ENCODE results near the gene PLEKHA4.
"Not testable (repeated sequence)": the region's sequence is repeated elsewhere in the genome, so short reads cannot be mapped to it uniquely, and the experiment has no call there.

The PLEKHA4 gene

GRCh38 chr19:48868114-48868886 lies at the start of gene PLEKHA4:
Gene PLEKHA4 (minus strand): TSS chr19:48868617. CDS start chr19:48867620, 997 bp downstream.
- DNase-seq, result no peak

DNA sequence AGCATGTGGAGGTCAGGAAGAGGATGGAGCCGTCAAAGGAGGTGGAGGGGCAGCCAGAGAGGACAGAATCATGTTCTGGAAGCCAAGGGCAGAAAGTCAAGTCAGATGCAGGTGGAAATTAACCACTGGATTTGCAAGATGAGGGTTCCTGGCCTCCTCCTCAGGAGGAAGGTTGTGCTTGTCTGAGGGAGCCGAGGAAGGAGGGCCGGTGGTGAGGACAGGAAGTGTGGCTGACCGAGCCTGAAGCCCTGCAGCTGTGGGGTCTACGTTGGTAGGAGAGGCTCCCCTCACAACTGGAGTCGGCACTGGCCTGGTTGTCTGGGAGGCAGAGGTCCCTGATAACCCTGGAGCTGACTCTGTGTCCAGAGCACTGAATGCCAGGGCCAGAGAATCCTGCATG lies 49.7 kb upstream of the PLEKHA4 start:
- no peak for DNase-seq

DNA sequence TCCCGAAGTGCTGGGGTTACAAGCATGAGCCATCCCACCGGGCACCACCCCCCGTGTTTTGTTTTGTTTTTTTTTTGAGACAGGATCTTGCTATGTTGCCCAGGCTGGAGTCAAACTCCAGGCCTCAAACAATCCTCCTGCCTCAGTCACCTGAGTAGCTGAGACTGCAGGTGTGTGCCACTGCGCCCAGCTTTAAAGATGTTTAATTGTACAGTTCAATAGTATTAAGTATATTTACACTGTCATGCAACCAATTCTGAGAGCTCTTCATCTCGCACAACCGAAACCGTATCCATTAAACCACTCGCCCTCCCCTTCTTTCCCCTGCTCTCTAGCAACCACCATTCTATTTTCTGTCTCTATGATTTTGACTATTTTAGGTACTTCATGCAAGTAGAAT lies 47.3 kb upstream of the PLEKHA4 start:
- no peak for DNase-seq

- DNase-seq, result no peak
Measured at GRCh38 chr19:48914181-48914580, 45.8 kb upstream of the PLEKHA4 start.

GRCh38 chr19:48913114-48913889 lies 44.9 kb upstream of the PLEKHA4 start:
- DNase-seq, result peak in 1 of 2 experiments; percentile 28

GRCh38 chr19:48910803-48911202 lies 42.4 kb upstream of the PLEKHA4 start:
- no peak for DNase-seq

- DNase-seq, result not testable (repeated sequence)
Measured at GRCh38 chr19:48909424-48910077, 41.1 kb upstream of the PLEKHA4 start.

DNA sequence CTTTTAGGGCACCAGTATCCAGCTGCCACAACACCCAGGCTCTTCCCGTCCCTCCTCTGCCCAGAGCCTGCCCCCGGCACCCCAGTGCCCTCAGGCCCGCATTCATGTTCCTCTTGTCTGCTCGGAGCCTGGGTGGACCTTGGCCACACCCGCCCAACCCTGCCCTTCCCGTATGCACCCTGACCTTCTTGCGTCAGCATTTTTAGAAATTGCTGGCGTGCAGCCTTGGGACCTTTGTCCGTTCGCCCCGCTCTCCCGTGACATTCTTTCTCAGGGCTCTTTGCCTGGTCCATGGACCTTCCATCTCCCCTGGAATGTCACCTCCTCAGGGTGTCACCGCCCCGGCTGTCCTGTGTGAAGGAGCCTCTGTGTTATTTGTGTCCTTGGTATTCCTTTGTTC lies 39.3 kb upstream of the PLEKHA4 start:
- DNase-seq, result no peak

DNA sequence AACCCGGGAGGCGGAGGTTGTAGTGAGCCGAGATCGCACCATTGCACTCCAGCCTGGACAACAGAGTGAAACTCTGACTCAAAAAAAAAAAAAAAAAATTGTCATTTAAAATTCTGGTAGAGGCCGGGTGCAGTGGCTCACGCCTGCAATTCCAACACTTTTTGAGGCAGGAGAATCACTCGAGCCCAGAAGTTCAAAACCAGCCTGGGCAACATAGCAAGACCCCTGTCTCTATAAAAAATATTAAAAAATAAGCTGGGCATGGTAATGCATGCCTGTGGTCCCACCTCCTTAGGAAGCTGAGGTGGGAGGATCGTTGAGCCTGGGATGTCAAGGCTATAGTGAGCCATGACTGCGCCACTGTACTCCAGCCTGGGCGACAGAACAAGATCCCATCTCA lies 37.9 kb upstream of the PLEKHA4 start:
- no peak for DNase-seq

GRCh38 chr19:48905664-48906063 lies 37.2 kb upstream of the PLEKHA4 start:
- DNase-seq, result no peak

- not testable (repeated sequence) for DNase-seq
Measured at GRCh38 chr19:48903788-48904187, 35.4 kb upstream of the PLEKHA4 start.

GRCh38 chr19:48902291-48902690 lies 33.9 kb upstream of the PLEKHA4 start:
- DNase-seq, result not testable (repeated sequence)

GRCh38 chr19:48900477-48901406 lies 32.3 kb upstream of the PLEKHA4 start:
- DNase-seq, result peak in 1 of 2 experiments; percentile 14

GRCh38 chr19:48899781-48900476 lies 31.5 kb upstream of the PLEKHA4 start, which contains the start of gene NUCB1:
Gene NUCB1 (plus strand): TSS chr19:48900312. CDS start chr19:48900797, 485 bp downstream.
- peak; percentile 96 to 99 for DNase-seq

GRCh38 chr19:48899386-48899749 lies 31.0 kb upstream of the PLEKHA4 start:
- DNase-seq, result not testable (repeated sequence)

- DNase-seq, result no peak
Measured at GRCh38 chr19:48897181-48897580, 28.8 kb upstream of the PLEKHA4 start.

DNA sequence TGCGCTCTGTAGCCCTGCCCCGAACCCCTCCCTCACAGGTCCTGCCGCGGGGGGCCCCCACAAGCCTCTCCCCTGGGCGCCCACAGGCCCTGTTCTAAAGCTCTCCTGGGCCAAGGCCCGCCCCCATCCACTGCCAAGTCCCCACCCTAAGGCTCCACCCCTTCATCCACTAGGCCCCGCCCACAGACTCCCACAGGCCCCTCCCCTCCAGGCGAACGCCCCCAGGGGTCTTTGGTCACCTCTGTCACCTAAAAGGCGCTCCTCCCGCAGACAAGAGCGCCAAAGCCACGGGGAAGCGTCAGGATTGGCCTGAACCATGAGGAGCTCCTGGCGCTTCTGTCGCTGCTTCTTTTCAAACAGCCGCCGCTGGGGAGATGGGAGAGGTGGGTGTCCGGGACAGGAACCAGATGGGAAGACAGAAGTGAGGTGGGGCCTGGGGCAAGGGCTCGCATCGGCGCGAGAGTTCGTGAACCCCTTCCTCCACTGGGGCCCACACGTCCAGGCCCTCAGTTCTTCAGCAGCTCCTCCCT lies 27.8 kb upstream of the PLEKHA4 start:
- peak in 1 of 2 experiments; percentile 60 for DNase-seq

- no peak for DNase-seq
Measured at GRCh38 chr19:48895226-48895625, 26.8 kb upstream of the PLEKHA4 start.

DNA sequence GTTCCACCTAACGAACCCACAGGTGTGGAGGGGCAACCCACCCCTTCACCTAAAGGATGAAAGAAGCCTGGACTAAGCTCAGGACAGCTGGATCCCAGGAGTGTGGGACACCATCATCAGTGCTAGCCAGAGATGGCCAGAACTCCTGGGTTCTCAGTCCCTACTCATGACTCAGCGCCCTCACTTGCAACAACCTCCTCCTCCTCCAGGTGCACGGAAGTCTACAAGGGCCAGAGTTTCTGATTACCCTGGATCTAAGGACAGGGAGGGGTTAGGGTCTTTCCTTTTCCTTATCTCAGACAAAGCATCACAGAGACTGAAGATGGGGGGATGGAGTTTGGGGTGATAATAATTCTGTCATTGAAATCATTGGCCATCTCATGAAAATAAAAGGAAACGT lies 22.1 kb upstream of the PLEKHA4 start:
- no peak for DNase-seq

DNA sequence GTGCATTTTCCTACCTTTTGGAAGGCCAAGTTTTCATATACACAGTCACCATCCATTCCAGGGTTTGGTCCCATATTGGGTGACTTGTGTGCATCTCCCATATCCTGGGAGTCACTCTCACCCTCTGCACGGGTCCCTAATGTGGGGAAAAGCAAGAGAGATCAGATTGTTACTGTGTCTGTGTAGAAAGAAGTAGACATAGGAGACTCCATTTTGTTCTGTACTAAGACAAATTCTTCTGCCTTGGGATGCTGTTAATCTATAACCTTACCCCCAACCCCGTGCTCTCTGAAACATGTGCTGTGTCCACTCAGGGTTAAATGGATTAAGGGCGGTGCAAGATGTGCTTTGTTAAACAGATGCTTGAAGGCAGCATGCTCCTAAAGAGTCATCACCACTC lies 21.1 kb upstream of the PLEKHA4 start:
- DNase-seq, result not testable (repeated sequence)

DNA sequence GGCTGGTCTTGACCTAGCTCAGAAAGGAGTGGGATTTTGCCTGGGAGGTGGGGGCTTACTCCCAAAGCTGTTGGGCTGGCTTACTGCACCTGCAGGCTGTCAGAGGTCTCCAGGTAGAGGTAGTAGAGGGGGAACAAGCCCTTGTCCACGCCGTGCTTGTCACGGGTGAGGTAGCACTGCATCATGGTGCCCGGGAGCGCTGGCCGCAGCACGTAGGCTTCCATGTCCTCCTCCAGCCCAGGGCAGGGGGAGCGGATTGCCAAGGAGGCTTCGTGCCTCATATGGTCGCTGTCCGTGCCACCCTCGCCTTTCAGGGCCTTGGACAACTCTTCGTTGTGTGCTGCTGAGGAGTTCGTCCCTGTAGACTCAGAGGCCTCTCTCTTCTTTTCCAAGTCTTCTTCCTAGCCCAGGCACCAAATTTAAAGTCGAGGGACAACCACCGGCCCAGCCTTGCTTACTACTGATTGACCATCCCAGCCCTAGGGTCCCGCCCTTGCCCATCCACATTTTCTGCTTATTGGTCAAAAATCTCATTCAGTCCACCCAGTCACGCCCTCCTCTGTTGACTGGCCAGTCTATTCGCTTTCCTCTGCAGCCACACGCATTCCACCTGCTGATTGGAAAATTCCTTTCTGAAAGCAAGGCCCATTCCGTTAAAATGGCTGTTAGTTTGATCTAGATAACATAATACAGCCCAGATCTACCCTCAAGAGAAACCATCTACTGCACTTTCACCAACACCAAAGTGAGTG lies 19.6 kb upstream of the PLEKHA4 start:
- no peak for DNase-seq

Measured in NCI-H526 (cell line).